ENCODE results near the gene KLHL4.

GRCh38 chrX:87489071-87489470, 28.5 kb upstream of the KLHL4 start:
- no peak for TF ChIP-seq EP300 (IDR thresholded peaks at IDR 0.05; ENCODE audit: borderline replicate concordance)
- no peak for TF ChIP-seq ZBTB7A (IDR thresholded peaks at IDR 0.05; ENCODE audit: low read depth)
- no peak for TF ChIP-seq USF1 (IDR thresholded peaks at IDR 0.05)

Data from Ishikawa (cell line).